SJSA1 (cell line): ENCODE data around the gene SRPK3. TPM values are rescaled to one million over a fixed set of nuclear protein-coding genes. Genes with fewer than 3 reads are reported as not detected.

Experiments
- DNase-seq, 2 experiments: peaks; one replicate each; pipeline ENCODE4 v3.0.0-alpha.2; 2015 to 2020; ENCODE audit warnings: low spot score in 2 of 2, low read depth in 1 of 2
- H3K27ac ChIP-seq: fragments of 250-450 bp; sonication (Bioruptor Pico); 2 replicates; pipeline ENCODE4 v1.5.1; 2020; ENCODE audit warnings: mild to moderate bottlenecking, moderate library complexity
- H3K27me3 ChIP-seq: fragments of 250-450 bp; sonication (Bioruptor Pico); replicated peaks from 2 replicates; pipeline ENCODE4 v1.5.1; 2020; ENCODE audit warnings: mild to moderate bottlenecking, moderate library complexity
- H3K36me3 ChIP-seq: fragments of 250-450 bp; sonication (Bioruptor Pico); 2 replicates; pipeline ENCODE4 v1.5.1; 2020; ENCODE audit warnings: mild to moderate bottlenecking
- H3K4me1 ChIP-seq: fragments of 250-450 bp; sonication (Bioruptor Pico); replicated peaks from 2 replicates; pipeline ENCODE4 v1.6.1; 2021; ENCODE audit warnings: mild to moderate bottlenecking
- H3K4me3 ChIP-seq: fragments of 250-450 bp; sonication (Bioruptor Pico); 2 replicates; pipeline ENCODE4 v1.5.1; 2020; ENCODE audit warnings: mild to moderate bottlenecking
- H3K9me3 ChIP-seq: fragments of 250-450 bp; sonication (Bioruptor Pico); replicated peaks from 2 replicates; pipeline ENCODE4 v1.5.1; 2020; ENCODE audit warnings: mild to moderate bottlenecking
- total RNA-seq: library from RNA; depleted of rRNA; stranded (reverse); fragments of >200 nt; shearing (Covaris generic); gene quantifications from 2 replicates; pipeline ENCODE4 v1.2.3, GENCODE V29; 2014

SRPK3 gene
- total RNA-seq, 1 experiment from 2014 or later, result not detected

- H3K36me3 ChIP-seq, result peaks cover 22% of the 10 kb centered on the region
- H3K9me3 ChIP-seq, result no peaks in the 10 kb centered on the region
- peak within 1 kb of the TSS; percentile 91 for H3K27ac ChIP-seq
- H3K4me3 ChIP-seq, result peak within 1 kb of the TSS; percentile 93
- H3K27me3 ChIP-seq, result no peaks in the 10 kb centered on the region
- DNase-seq, result peak; percentile 93 to 97
- peaks cover 15% of the 10 kb centered on the region for H3K4me1 ChIP-seq
Measured at GRCh38 chrX:153794018-153794896, 13.4 kb downstream of the SRPK3 start, which contains the start of the genes IDH3G and SSR4. IDH3G (minus strand) TSS chrX:153794375; CDS start chrX:153794326, 49 bp downstream. SSR4 (plus strand) TSS chrX:153794668; CDS start chrX:153794688, 20 bp downstream.

- DNase-seq, result peak in 1 of 2 experiments; percentile 4
- Histone ChIP-seq H3K27me3 (no peaks in the 10 kb centered on the region), H3K4me1 (peaks cover 15% of the 10 kb centered on the region), H3K36me3 (peaks cover 22% of the 10 kb centered on the region), H3K4me3 (peak overlapping the region; percentile 93), H3K27ac (peak overlapping the region; percentile 44), H3K9me3 (no peaks in the 10 kb centered on the region)
Measured at GRCh38 chrX:153794897-153795816, 14.3 kb downstream of the SRPK3 start.

- Histone ChIP-seq H3K27me3 (no peaks in the 10 kb centered on the region), H3K9me3 (no peaks in the 10 kb centered on the region), H3K4me1 (peaks cover 15% of the 10 kb centered on the region), H3K36me3 (peaks cover 16% of the 10 kb centered on the region), H3K27ac (no peak overlapping the region), H3K4me3 (no peak overlapping the region)
- DNase-seq, result no peak
Measured at GRCh38 chrX:153797415-153798015, 16.7 kb downstream of the SRPK3 start.

- Histone ChIP-seq H3K27me3 (no peaks in the 10 kb centered on the region), H3K4me1 (peaks cover 9% of the 10 kb centered on the region), H3K4me3 (no peak overlapping the region), H3K9me3 (no peaks in the 10 kb centered on the region), H3K36me3 (peaks cover 16% of the 10 kb centered on the region), H3K27ac (no peak overlapping the region)
- DNase-seq, result no peak
Measured at GRCh38 chrX:153799326-153799725, 18.5 kb downstream of the SRPK3 start.

GRCh38 chrX:153800177-153800722 is 19.4 kb downstream of the SRPK3 start:
- Histone ChIP-seq H3K4me3 (no peak overlapping the region), H3K36me3 (peaks cover 12% of the 10 kb centered on the region), H3K27me3 (no peaks in the 10 kb centered on the region), H3K9me3 (no peaks in the 10 kb centered on the region), H3K4me1 (peaks cover 9% of the 10 kb centered on the region), H3K27ac (no peak overlapping the region)
- no peak for DNase-seq

GRCh38 chrX:153800746-153801145 is 19.9 kb downstream of the SRPK3 start:
- no peak overlapping the region for H3K4me3 ChIP-seq
- H3K4me1 ChIP-seq, result peaks cover 4% of the 10 kb centered on the region
- no peaks in the 10 kb centered on the region for H3K9me3 ChIP-seq
- H3K27ac ChIP-seq, result no peak overlapping the region
- DNase-seq, result no peak
- H3K36me3 ChIP-seq, result peaks cover 12% of the 10 kb centered on the region
- H3K27me3 ChIP-seq, result no peaks in the 10 kb centered on the region

- H3K9me3 ChIP-seq, result no peaks in the 10 kb centered on the region
- H3K27ac ChIP-seq, result no peak overlapping the region
- H3K4me1 ChIP-seq, result no peaks in the 10 kb centered on the region
- H3K4me3 ChIP-seq, result no peak overlapping the region
- peaks cover 4% of the 10 kb centered on the region; the same call in 1 of the 2 replicates for H3K36me3 ChIP-seq
- DNase-seq, result no peak
- no peaks in the 10 kb centered on the region for H3K27me3 ChIP-seq
Measured at GRCh38 chrX:153801669-153802068, 20.8 kb downstream of the SRPK3 start.

- no peak for DNase-seq
- Histone ChIP-seq H3K36me3 (peaks cover 1% of the 10 kb centered on the region; the same call in 1 of the 2 replicates), H3K9me3 (no peaks in the 10 kb centered on the region)
Measured at GRCh38 chrX:153802513-153803045, 21.7 kb downstream of the SRPK3 start.

GRCh38 chrX:153803211-153804099 is 22.6 kb downstream of the SRPK3 start:
- Histone ChIP-seq H3K4me1 (no peaks in the 10 kb centered on the region), H3K27ac (no peak overlapping the region), H3K27me3 (no peaks in the 10 kb centered on the region), H3K4me3 (no peak overlapping the region), H3K36me3 (no peaks in the 10 kb centered on the region; the same call in 1 of the 2 replicates), H3K9me3 (no peaks in the 10 kb centered on the region)
- DNase-seq, result no peak

More at GRCh38 chrX:153802513-153803045, 21.7 kb downstream of the SRPK3 start:
- H3K4me1 ChIP-seq, result no peaks in the 10 kb centered on the region
- no peaks in the 10 kb centered on the region for H3K27me3 ChIP-seq
- no peak overlapping the region for H3K4me3 ChIP-seq
- H3K27ac ChIP-seq, result no peak overlapping the region

- Histone ChIP-seq H3K27ac (no peak overlapping the region), H3K4me3 (no peak overlapping the region)
- DNase-seq, result no peak
Measured at GRCh38 chrX:153804100-153804595, 23.3 kb downstream of the SRPK3 start.

GRCh38 chrX:153804621-153805020 is 23.8 kb downstream of the SRPK3 start:
- Histone ChIP-seq H3K9me3 (no peaks in the 10 kb centered on the region), H3K27me3 (no peaks in the 10 kb centered on the region), H3K27ac (no peak overlapping the region), H3K4me3 (no peak overlapping the region), H3K36me3 (no peaks in the 10 kb centered on the region), H3K4me1 (no peaks in the 10 kb centered on the region)
- no peak for DNase-seq

More at GRCh38 chrX:153804100-153804595, 23.3 kb downstream of the SRPK3 start:
- H3K27me3 ChIP-seq, result no peaks in the 10 kb centered on the region
- H3K36me3 ChIP-seq, result no peaks in the 10 kb centered on the region; the same call in 1 of the 2 replicates
- no peaks in the 10 kb centered on the region for H3K9me3 ChIP-seq
- H3K4me1 ChIP-seq, result no peaks in the 10 kb centered on the region

- Histone ChIP-seq H3K27me3 (no peaks in the 10 kb centered on the region), H3K27ac (no peak overlapping the region), H3K4me3 (no peak overlapping the region), H3K4me1 (no peaks in the 10 kb centered on the region), H3K9me3 (no peaks in the 10 kb centered on the region), H3K36me3 (no peaks in the 10 kb centered on the region)
- no peak for DNase-seq
Measured at GRCh38 chrX:153805436-153805835, 24.6 kb downstream of the SRPK3 start.
